Neural cell (in vitro differentiated cells): ENCODE measurements around the gene CAPSL. TPM values are rescaled to one million over a fixed set of nuclear protein-coding genes. Genes with fewer than 3 reads are reported as not detected.

Experiments used
- H2AFZ ChIP-seq: fragments of 200-600, 300-800 bp; sonication (generic), shearing (Covaris generic); 2 replicates; pipeline ENCODE4 v1.6.0; 2014; ENCODE audit warnings: low read depth, mild to moderate bottlenecking, antibody characterized with exemption, low read length, moderate library complexity
- H3F3A ChIP-seq: fragments of 200-600 bp; shearing (Covaris generic); 2 replicates; pipeline ENCODE4 v1.6.1; 2016; ENCODE audit warnings: mild to moderate bottlenecking, moderate library complexity, mixed read lengths, antibody characterized with exemption, low read length; ENCODE audit not compliant: insufficient read depth, poor library complexity, severe bottlenecking
- H3K27ac ChIP-seq: fragments of 200-600, 300-800 bp; sonication (generic), shearing (Covaris generic); 2 replicates; pipeline ENCODE4 v1.5.1; 2014; ENCODE audit warnings: mild to moderate bottlenecking, low read length, moderate library complexity
- H3K27me3 ChIP-seq: fragments of 300-800, 200-600 bp; sonication (generic), shearing (Covaris generic); 2 replicates; pipeline ENCODE4 v1.6.0; 2014; ENCODE audit warnings: mild to moderate bottlenecking, low read depth, low read length, moderate library complexity; ENCODE audit not compliant: insufficient read depth
- H3K36me3 ChIP-seq: fragments of 300-800, 200-600 bp; sonication (generic), shearing (Covaris generic); 2 replicates; pipeline ENCODE4 v1.5.1; 2014; ENCODE audit warnings: mild to moderate bottlenecking, antibody characterized with exemption, low read length, moderate library complexity; ENCODE audit not compliant: insufficient read depth
- H3K4me2 ChIP-seq: fragments of 300-800, 200-600 bp; sonication (generic), shearing (Covaris generic); 2 replicates; pipeline ENCODE4 v1.6.0; 2014; ENCODE audit warnings: mild to moderate bottlenecking, low read length
- H3K4me3 ChIP-seq: fragments of 300-800, 200-600 bp; sonication (generic), shearing (Covaris generic); 2 replicates; pipeline ENCODE4 v1.5.1; 2014; ENCODE audit warnings: mild to moderate bottlenecking, low read length, moderate library complexity
- H3K79me2 ChIP-seq: fragments of 200-600 bp; shearing (Covaris generic); replicated peaks from 2 replicates; pipeline ENCODE4 v1.6.0; 2014; ENCODE audit warnings: mild to moderate bottlenecking, low read length, moderate library complexity; ENCODE audit not compliant: insufficient read depth
- H3K9ac ChIP-seq: fragments of 300-800, 200-600 bp; sonication (generic), shearing (Covaris generic); 2 replicates; pipeline ENCODE4 v1.6.1; 2016; ENCODE audit warnings: mild to moderate bottlenecking, low read length, mixed read lengths
- H3K9me2 ChIP-seq: fragments of 200-600 bp; shearing (Covaris generic); 2 replicates; pipeline ENCODE4 v1.6.1; 2016; ENCODE audit warnings: mild to moderate bottlenecking, low read length, mixed read lengths; ENCODE audit not compliant: insufficient read depth
- H3K9me3 ChIP-seq: fragments of 200-600, 300-800 bp; sonication (generic), shearing (Covaris generic); 2 replicates; pipeline ENCODE4 v1.6.1; 2016; ENCODE audit warnings: mild to moderate bottlenecking, mixed run types, low read length, moderate library complexity, mixed read lengths
- H4K20me1 ChIP-seq: fragments of 200-600 bp; shearing (Covaris generic); 2 replicates; pipeline ENCODE4 v1.6.1; 2016; ENCODE audit warnings: mild to moderate bottlenecking, mixed run types; ENCODE audit not compliant: insufficient read depth
- CTCF ChIP-seq: fragments of 450-650 bp; IDR thresholded peaks from 2 replicates; pipeline ENCODE4 v1.5.1; 2014; ENCODE audit warnings: antibody characterized with exemption, mild to moderate bottlenecking, moderate library complexity; ENCODE audit not compliant: poor library complexity, severe bottlenecking
- EP300 ChIP-seq: fragments of 450-650 bp; conservative IDR thresholded peaks from 2 replicates; pipeline ENCODE4 v1.6.1; 2014; ENCODE audit warnings: antibody characterized with exemption, mild to moderate bottlenecking, moderate library complexity; ENCODE audit not compliant: poor library complexity, severe bottlenecking
- EZH2 ChIP-seq: fragments of 200-600, 300-800 bp; shearing (Covaris generic), sonication (generic); IDR thresholded peaks from 2 replicates; pipeline ENCODE4 v1.6.1; 2014; ENCODE audit warnings: antibody characterized with exemption, low read length, borderline replicate concordance, mild to moderate bottlenecking; ENCODE audit not compliant: insufficient read depth, poor library complexity, severe bottlenecking
- MXI1 ChIP-seq: fragments of 450-650 bp; conservative IDR thresholded peaks from 2 replicates; pipeline ENCODE4 v1.6.1; 2014; ENCODE audit warnings: antibody characterized with exemption, mild to moderate bottlenecking; ENCODE audit not compliant: poor library complexity, severe bottlenecking
- POLR2AphosphoS5 ChIP-seq: IDR thresholded peaks from 2 replicates; pipeline ENCODE4 v1.6.1; 2012
- RAD21 ChIP-seq: fragments of 450-650 bp; conservative IDR thresholded peaks from 2 replicates; pipeline ENCODE4 v1.6.1; 2014; ENCODE audit warnings: antibody characterized with exemption, mild to moderate bottlenecking, moderate library complexity
- REST ChIP-seq: IDR thresholded peaks from 2 replicates; pipeline ENCODE4 v1.6.1; 2012; ENCODE audit warnings: borderline replicate concordance
- SMC3 ChIP-seq: fragments of 450-650 bp; conservative IDR thresholded peaks from 2 replicates; pipeline ENCODE4 v1.6.1; 2014; ENCODE audit warnings: antibody characterized with exemption, mild to moderate bottlenecking, moderate library complexity; ENCODE audit not compliant: poor library complexity
- TAF1 ChIP-seq: IDR thresholded peaks from 2 replicates; pipeline ENCODE4 v1.6.1; 2012; ENCODE audit warnings: low read depth
- polyA plus RNA-seq: library from polyadenylated mRNA; depleted of rRNA; stranded (reverse); fragments of >200 nt; gene quantifications from 2 replicates; pipeline ENCODE4 v1.2.3, GENCODE V29; 2014

CAPSL gene
- polyA plus RNA-seq, 1 donor from 2014 or later: 2.3 TPM

DNA sequence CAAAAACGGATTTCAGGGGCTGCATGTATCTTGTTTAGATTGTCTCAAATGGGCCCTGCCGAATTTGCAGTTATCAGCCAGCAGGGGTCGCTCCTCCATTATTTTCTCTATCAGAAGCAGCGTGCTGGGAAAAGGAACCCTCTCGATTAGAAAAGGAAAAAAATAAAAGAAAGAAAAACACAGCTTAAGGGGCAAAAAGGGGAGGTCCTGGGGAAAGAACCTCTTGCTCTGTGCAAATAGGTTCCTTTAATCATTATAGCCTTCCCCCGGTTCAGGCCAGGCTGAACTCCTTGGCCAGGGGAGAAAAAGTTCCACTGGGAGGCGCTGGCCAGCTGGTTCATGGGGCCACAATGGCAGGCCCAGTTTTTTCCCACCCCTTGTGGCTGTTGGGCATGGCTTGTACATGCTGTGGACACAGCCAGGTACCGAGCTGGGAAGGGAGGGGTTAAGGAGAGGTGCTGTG, 25.0 kb upstream of the CAPSL start:
- no peaks in the 10 kb centered on the region for H3K9me3 ChIP-seq
- no peaks in the 10 kb centered on the region for H4K20me1 ChIP-seq
- TF ChIP-seq EP300: no peak
- no peak for TF ChIP-seq EZH2
- no peak for TF ChIP-seq SMC3
- TF ChIP-seq CTCF: no peak
- no peak for TF ChIP-seq MXI1
- TF ChIP-seq TAF1: no peak
- no peak for TF ChIP-seq RAD21
- TF ChIP-seq REST: no peak
- no peak for TF ChIP-seq POLR2AphosphoS5
- H3K36me3 ChIP-seq: no peaks in the 10 kb centered on the region
- no peak overlapping the region for H3K27ac ChIP-seq
- H3K9ac ChIP-seq: no peak overlapping the region
- no peaks in the 10 kb centered on the region for H3K9me2 ChIP-seq
- no peak overlapping the region for H3K4me3 ChIP-seq
- no peaks in the 10 kb centered on the region for H3K79me2 ChIP-seq
- H2AFZ ChIP-seq: no peak overlapping the region
- no peak overlapping the region for H3K4me2 ChIP-seq
- H3F3A ChIP-seq: no peaks in the 10 kb centered on the region
- no peaks in the 10 kb centered on the region for H3K27me3 ChIP-seq

DNA sequence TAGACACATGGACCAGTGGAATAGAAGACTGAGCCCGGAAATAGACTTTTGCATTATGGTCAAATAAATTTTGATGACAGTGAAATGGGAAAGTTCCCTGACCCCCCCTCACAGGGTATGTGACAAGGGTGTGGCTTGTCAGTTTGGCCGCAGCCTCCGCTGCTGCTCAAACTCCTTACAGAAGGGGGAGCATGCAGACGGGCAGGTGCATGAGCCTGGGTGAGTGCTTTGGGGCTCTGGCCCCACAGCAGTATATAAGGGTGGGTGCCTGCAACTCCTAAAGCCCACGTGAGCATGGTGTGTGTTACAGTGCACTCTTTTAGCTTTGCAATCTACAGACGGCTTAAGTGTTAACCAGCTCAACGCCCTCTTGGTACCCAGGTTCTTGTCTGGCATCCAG, 21.9 kb upstream of the CAPSL start:
- Histone ChIP-seq H3K36me3 (no peaks in the 10 kb centered on the region), H3F3A (no peaks in the 10 kb centered on the region), H4K20me1 (no peaks in the 10 kb centered on the region), H3K27me3 (no peaks in the 10 kb centered on the region), H3K9me3 (no peaks in the 10 kb centered on the region), H3K79me2 (no peaks in the 10 kb centered on the region), H3K9ac (no peak overlapping the region), H3K9me2 (no peaks in the 10 kb centered on the region), H3K27ac (no peak overlapping the region), H3K4me2 (no peak overlapping the region), H2AFZ (no peak overlapping the region), H3K4me3 (no peak overlapping the region)
- TF ChIP-seq RAD21 (no peak), EP300 (no peak), EZH2 (no peak)

- Histone ChIP-seq H3K4me3 (no peak overlapping the region), H3K9ac (no peak overlapping the region), H3K27me3 (no peaks in the 10 kb centered on the region), H3K27ac (no peak overlapping the region), H3K9me2 (no peaks in the 10 kb centered on the region), H3K4me2 (no peak overlapping the region), H2AFZ (no peak overlapping the region), H3K79me2 (no peaks in the 10 kb centered on the region), H4K20me1 (no peaks in the 10 kb centered on the region), H3F3A (no peaks in the 10 kb centered on the region), H3K9me3 (no peaks in the 10 kb centered on the region), H3K36me3 (no peaks in the 10 kb centered on the region)
- TF ChIP-seq CTCF (no peak), EP300 (no peak), REST (no peak), EZH2 (no peak), MXI1 (no peak), POLR2AphosphoS5 (no peak), SMC3 (no peak), RAD21 (no peak), TAF1 (no peak)
Measured at GRCh38 chr5:35956429-35956828, 18.0 kb upstream of the CAPSL start.
